Activated CD8-positive, alpha-beta memory T cell treated with anti-CD3 and anti-CD28 coated beads for 1 hour (primary cell): ENCODE results near the gene CYB5A.

Source experiments
- DNase-seq, 2 donors: peaks; one replicate each; pipeline ENCODE4 v3.0.0-alpha.2; 2020; ENCODE audit warnings: low read depth in 1 of 2; ENCODE audit errors: extremely low read depth in 1 of 2

CYB5A gene

GRCh38 chr18:74278983-74279382, 12.8 kb downstream of the CYB5A start:
- no peak for DNase-seq

DNA sequence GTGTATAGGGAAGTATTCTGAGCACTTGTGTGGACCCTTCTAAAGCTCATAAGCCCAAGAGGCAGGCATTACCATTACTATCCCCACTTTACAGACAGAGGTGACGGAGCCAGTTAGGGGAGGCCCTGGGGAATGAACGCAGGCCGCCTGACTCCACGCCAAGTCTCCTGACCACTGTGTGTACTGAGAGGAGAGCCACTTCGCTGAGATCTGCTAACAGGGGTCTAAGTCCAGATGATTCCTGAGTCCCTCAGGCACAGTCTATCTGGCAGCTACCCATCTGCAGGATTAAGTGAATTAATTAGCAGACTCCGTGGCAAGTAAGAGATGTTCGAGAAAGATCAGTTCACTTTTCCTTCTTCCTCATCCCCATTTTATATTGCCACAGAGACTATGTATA, 13.7 kb downstream of the CYB5A start:
- no peak for DNase-seq

DNA sequence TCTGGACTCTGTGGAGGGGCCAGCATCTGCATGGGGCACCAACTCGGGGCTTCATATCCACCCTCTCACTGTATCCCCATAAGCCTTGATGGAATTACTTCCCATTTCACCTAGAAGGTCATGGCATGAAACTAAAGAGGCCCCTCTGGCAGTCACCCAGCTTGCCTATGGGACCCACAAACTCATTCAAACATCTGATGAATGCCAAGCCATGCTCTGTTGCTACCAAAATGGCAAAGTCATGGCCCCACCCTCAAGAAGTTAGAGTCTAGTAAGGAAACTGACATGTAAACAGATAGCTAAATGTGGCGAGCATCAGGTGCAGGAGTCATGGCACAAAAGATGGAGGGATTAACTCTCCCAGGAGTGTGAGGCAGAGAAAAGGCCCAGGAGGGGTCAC, 14.5 kb downstream of the CYB5A start:
- DNase-seq: no peak

DNA sequence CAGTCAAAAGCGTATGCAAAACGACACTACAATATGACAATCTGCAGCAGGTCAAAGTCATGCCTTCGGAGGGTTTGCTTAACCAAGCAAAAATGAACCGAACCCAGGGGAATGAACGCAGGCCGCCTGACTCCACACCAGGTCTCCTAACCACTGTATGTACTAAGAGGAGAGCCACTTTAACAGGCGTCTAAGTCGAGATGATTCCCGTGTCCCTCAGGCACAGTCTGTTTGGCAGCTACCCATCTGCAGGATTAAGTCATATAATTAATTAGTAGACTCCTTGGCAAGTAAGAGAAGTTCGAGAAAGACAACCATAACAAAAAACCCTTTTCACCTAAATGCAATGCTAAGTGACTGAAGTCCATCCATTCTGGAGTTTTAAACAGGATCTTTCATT, 15.2 kb downstream of the CYB5A start:
- DNase-seq: no peak

DNA sequence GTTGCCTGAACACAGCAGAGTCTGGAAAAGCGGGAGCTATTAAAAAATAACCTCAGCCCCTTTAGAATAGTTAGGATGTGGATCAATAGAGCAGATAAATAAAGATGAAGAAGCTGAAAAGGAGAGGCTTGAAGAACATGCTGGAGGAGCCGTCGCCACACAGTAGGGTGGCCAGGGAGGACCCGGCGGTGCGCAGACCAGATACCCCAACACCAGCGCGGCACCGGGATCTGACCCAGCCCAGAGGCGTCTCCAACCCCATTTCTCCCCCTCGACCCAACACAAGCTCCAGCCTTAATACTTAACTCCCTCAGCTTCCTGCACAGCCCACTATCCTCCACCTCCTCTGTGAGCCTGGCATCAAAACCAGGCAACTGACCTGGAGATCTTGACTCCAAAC, 16.0 kb downstream of the CYB5A start:
- no peak for DNase-seq

DNA sequence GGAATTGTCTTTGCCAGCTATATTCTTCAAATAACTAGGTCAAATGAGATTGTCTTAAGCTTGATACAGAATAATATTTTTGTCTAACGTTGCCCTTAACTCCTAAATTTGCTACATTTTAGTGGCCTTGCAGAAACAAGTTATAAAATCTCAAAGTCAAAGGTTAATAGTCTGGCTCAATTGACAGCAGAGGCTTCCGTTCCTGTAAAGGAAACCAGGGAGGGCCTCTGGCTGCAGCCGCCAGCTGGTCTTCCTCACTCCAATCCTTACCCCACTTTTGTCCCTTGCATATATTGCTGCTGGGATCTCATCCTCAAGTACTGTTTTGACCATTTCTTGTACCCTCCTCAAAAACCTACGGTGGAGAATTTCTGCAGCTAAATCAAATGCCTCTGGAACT, 17.1 kb downstream of the CYB5A start:
- no peak for DNase-seq

DNA sequence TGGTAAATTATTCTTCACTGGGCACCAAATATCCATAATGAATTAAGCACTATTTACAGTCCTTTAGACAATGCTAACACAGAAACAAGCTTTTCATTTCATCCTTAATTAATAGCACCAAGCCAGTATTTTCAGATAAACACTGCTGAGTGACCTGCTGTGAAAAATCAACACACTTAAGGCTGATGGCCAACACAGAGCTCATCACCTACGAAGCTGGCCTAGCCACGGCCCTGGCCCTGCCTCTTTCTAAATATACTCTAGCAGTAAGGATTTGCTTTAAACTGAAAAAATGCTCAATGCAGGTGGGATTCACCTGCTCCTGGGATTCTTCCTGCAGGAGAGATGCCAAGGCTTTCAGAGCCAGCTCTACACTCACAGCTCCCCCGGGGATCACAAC, 18.4 kb downstream of the CYB5A start:
- DNase-seq: no peak

DNA sequence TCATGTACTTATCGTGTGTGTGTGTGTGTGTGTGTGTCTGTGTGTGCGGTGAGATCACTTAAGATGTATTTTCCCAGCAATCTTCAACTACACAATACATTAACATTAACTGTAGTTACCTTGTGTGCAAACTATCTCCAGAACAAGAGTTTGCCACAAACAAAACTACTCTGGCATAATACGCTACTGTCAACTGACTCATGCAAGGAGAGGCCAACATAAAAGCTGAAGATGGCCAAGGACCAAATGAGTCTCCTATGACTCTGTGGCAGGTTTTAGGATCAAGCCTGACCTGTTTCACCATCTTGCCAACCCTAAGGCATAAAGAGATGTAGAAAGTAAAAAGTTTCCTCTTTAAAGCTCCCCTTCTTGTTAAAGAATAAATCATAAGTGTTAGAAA, 20.1 kb downstream of the CYB5A start:
- no peak for DNase-seq

- no peak for DNase-seq
Observed at GRCh38 chr18:74268933-74269620, 22.7 kb downstream of the CYB5A start.

DNA sequence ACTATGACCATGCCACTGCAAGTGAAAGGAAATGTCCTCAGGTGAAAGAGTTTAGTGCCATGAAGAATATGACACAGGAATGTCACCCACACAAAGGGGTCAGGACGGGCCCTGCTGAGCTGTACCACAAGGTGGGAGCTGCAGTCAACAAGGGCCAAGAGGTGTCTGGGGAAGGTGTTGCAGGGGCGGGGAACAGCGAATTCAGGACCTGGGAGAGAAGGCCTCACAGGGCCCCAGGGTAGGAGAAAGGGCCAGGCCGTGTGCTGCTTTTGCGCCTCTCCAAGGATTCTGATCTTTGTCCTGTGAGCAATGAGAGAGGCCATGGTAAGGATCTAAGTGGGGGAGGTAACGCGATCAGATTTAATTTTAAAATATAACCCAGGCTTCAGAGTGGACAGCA, 23.6 kb downstream of the CYB5A start:
- no peak for DNase-seq

DNA sequence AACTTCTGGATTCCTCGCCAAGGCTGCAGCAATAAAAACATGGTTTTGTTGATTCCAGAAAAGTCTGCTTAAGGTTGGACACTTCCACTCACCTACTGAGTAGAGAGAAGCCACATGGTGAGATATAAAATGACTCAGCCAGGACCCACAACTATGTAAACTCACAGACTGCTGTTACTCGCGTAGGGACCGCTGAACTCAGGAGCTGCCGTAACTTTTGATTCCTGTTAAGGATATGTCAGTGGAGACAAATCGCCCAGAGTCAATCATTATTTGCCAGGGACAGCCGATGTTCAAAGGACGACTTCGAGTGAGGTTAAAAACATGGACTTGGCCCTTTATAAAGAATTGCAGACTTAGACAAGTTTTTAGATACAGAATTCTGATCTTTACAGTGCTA, 25.6 kb downstream of the CYB5A start:
- DNase-seq: no peak

- no peak for DNase-seq
Observed at GRCh38 chr18:74265546-74266098, 26.1 kb downstream of the CYB5A start.

DNA sequence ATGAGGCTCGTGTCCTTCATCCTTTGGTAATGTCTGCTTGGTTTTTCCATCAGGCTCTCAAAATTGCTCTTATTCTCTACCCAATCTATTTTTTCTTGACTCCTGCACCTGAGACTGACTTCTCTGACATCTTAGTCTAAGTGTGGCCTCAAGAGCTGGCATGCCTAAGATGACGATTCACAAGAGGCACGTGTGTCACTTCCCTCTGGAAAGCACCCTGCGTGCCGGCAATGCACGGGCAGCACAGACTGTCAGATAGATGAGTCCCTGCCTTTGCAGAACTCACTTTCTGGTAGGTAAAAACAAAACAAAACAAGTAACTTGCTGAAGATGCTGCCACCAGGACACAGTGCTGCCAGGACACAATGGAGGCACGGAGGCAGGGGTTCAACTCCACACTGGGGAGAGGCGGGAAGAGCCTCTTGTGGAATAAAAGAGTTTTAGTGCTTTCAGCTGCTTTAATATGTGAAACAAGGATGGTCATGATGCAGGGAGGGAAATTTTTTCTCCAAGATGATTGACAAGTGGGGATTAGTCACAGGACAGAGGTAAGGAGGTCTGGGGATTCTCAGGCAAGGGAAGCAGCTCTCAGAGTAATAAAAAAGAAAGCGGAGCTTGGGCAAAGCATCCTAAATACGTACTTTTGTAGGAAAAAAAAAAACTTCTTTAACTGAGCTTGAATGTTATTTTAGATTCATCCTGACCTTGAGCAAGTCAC, 27.3 kb downstream of the CYB5A start:
- no peak for DNase-seq

GRCh38 chr18:74261053-74261713, 30.6 kb downstream of the CYB5A start:
- DNase-seq: no peak

DNA sequence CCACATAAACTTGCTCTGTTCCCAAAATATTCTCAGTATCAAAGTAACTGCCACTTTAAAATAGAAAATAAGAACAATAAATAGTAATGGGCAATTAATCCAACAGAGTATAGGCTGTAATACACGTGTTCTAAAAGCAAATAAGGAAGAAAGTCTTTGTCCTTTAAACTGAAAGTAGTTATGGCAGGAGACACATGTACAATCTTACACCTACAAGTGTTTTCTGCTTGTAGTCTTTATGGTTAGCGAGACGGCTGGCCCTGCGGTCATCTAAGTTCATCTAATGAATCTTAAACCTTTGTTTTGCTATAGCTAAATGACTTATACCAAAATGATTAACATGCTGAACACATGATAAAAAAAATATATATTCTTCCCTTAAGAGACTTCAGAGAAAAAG, 32.4 kb downstream of the CYB5A start:
- no peak for DNase-seq

- no peak for DNase-seq
Observed at GRCh38 chr18:74257083-74257482, 34.7 kb downstream of the CYB5A start.

DNA sequence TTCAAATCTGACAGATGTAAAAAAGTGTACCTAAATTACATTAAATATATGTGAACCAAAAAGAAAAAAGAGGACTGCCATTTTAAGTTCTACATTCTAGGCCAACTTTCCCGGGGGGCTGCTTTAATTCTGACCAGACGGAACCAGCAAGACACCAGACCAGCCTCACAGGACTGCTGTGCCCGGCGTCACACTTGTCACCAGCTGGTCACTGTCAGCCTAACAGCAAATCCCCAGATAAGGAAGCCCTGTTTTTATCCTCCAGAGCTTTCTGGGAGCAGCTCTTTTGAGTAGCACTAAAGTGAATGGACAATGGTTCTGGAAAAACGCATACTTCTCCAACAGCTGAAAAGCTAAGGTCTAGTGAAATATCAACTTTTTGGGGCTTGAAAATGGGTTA, 35.6 kb downstream of the CYB5A start:
- DNase-seq: no peak

DNA sequence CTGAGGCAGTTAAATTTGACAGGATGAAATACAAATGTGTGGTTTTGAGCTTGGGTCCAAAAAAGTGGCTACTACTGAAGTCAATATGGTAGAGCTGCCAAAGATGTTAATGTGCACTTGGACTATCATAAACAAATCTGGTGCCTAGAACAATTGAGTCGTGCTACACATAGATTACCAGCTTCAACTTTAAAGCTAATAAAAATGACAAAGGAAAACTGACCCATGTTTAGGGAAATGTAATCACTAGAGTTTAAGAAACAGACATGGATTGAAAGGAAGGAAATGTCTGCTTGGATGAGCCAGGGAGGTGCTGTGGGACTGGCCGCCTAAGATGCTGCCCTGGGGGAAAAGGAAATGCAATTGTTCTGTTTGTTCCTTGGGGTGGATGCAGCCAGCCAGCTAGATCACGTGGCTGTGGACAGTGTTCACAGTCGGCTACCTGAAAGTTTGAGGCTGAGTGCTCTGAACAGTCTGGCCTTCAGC, 36.6 kb downstream of the CYB5A start:
- DNase-seq: no peak

GRCh38 chr18:74252039-74252395, 39.7 kb downstream of the CYB5A start:
- no peak for DNase-seq

DNA sequence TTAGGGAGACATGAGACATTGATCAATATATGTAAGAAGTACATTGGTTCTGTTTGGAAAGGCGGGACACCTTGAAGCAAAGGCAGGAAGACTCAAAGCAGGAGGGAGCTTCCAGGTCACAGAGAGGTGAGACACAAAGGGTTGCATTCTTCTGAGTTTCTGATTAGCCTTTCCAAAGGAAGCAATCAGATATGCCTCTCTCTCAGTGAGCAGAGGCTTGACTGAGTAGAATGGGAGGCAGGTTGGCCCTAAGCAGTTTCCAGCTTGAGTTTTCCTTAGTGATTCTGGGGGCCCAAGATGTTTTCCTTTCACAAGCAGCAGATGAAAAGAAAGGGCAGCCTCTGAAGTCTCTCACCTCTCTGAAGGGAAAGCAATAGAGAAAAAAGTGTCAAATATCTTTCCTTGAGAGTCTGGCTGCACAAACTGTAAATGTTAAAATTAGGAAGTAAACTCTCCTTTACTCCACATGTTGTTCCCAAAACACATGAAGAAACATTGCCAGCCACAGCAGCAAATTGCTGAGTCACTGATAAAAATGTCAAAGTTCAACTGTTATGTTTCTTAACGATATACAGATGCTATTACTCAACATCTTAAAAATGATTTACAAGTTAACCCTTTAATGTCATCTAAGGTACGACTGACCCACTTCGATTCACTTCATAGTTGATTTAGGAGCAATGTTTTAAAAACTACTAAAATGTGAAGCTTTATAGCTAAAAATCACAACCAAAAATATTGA, 40.3 kb downstream of the CYB5A start:
- no peak for DNase-seq

DNA sequence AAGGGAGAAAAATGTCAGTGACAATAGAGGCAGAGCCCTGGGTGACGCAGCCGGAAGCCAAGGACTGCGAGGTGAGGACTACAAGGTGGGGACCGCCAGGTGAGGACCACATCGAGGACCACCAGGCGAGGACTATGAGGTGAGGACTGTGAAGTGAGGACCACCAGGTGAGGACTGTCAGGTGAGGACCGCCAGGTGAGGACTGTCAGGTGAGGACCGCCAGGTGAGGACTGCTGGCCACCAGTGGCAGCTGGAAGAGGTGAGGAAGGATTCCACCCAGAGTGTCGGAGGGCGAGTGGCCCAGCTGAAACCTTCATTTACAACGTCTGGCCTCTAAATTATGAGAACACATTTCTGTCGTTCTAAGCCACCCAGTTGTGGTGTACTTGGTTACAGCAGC, 41.6 kb downstream of the CYB5A start:
- no peak for DNase-seq
